ENCODE measurements around the gene PLA2G10.
"Not testable (repeated sequence)": the region's sequence is repeated elsewhere in the genome, so short reads cannot be mapped to it uniquely, and the experiment has no call there.

Gene PLA2G10, protein sequence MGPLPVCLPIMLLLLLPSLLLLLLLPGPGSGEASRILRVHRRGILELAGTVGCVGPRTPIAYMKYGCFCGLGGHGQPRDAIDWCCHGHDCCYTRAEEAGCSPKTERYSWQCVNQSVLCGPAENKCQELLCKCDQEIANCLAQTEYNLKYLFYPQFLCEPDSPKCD

DNA sequence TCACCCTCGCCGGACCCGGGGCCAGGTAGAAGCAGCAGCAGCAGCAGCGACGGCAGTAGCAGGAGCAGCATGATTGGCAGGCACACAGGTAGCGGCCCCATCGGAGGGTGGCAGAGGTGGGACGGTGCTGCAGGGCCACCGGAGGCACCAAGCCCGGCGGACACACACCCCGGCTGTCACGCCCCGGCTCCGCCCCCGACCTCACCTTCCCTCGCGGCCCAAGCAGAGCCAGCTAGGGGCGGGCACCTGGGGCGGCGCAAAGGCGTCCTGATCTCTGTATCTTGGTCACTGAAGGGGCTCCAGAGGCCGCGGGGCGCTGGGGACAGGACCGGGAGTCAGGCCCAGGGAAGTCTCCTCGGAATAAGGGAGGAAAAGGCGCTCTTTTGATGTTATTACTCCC lies at the start of gene PLA2G10:
PLA2G10 (minus strand) TSS at position 180 of the 400 bp plus-strand sequence; CDS start at position 101, 79 bp downstream.
- H3K27ac ChIP-seq = not testable (repeated sequence)

DNA sequence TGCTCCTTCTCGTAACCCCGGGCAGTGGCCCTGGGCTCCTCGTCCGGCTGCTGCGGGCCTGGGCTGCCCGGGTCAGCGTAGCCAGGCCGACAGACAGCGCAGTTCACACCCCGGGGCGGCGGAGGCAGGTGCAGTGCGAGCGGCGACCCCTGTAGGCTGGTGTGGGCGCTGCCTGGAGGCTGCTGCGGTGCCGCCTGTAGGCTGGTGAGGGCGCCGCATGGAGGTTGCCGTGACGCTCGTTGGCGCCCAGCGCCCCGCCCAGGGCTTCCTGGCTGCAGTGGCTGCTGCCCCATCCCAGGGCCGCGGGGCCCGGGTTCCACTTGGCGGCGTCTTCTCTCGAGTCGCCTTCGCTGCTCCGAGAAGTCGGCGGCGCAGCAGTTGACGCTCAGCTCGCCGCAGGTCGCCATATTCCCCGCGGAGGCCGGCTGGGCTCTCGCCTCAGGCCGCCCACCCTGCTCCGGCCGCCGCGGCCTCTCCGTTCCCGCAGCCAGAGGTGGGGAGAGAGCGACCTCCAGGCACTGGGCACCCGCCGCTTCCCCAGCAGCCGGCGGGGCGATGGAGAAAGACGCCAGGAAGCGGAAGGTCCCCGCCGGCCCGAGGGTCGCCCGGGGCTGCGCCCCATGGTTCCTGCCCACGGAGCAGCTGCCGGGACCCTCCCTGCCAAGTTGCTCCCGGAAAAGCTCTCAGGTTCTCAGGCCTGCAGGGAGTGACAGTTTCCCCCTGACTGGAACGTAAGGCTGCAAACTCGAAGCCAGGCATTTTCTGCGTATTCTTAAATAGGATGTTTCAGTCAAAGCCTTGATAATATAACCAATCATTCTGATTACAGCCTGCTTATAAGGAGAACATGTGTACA lies 48.4 kb upstream of the PLA2G10 start, which contains the start of gene NPIPA2:
NPIPA2 (plus strand) TSS at position 261 of the 856 bp plus-strand sequence. CDS start 5,533 bp downstream, outside the sequence.
- H3K27ac ChIP-seq = not testable (repeated sequence)

DNA sequence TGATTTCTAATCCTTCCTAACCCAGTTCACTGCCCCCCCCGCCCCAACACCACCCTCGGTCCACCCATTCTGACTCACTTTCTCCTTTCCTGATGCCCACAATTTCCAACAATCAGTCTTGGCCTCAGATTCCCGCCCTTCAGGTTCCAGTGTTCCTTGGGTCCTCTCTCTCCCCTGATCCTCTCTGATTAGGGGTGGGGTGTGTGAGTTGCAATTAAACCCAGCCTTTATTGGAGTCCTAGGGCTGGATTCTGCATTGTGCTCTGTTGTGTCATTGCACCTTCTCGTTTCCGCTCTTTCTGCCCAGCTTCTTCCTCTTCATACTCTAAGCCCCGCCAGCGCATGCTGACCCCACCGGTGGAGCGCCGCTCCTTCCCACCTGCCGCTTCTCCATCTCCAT lies 47.7 kb upstream of the PLA2G10 start:
- not testable (repeated sequence) for H3K27ac ChIP-seq

DNA sequence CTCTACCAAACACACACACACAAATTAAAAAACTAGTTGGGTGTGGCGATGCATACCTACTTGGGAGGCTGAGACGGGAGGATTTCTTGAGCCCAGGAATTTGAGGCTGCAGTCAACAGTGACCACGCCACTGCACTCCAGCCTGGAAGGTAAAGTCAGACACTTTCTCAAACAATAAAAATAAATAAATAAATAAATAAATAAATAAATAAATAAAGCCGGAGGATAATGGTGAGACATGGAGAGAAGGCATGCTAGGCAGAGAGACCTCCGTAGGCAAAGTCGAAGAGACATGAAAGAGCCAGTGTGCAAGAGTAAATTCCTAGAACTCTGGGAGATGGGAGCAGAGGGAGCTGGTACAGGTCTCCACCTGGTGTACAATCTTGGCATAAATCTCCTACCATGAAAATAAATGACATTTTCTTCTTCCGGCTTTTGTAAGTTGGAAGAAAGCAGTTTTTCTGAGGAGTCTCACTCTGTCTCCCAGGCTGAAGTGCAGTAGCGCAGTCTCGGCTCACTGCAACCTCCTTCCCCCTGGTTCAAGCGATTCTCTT lies 46.8 kb upstream of the PLA2G10 start:
- not testable (repeated sequence) for H3K27ac ChIP-seq

DNA sequence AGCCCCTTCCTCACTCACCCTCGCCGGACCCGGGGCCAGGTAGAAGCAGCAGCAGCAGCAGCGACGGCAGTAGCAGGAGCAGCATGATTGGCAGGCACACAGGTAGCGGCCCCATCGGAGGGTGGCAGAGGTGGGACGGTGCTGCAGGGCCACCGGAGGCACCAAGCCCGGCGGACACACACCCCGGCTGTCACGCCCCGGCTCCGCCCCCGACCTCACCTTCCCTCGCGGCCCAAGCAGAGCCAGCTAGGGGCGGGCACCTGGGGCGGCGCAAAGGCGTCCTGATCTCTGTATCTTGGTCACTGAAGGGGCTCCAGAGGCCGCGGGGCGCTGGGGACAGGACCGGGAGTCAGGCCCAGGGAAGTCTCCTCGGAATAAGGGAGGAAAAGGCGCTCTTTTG lies 39.1 kb upstream of the PLA2G10 start:
- H3K27ac ChIP-seq = not testable (repeated sequence)

DNA sequence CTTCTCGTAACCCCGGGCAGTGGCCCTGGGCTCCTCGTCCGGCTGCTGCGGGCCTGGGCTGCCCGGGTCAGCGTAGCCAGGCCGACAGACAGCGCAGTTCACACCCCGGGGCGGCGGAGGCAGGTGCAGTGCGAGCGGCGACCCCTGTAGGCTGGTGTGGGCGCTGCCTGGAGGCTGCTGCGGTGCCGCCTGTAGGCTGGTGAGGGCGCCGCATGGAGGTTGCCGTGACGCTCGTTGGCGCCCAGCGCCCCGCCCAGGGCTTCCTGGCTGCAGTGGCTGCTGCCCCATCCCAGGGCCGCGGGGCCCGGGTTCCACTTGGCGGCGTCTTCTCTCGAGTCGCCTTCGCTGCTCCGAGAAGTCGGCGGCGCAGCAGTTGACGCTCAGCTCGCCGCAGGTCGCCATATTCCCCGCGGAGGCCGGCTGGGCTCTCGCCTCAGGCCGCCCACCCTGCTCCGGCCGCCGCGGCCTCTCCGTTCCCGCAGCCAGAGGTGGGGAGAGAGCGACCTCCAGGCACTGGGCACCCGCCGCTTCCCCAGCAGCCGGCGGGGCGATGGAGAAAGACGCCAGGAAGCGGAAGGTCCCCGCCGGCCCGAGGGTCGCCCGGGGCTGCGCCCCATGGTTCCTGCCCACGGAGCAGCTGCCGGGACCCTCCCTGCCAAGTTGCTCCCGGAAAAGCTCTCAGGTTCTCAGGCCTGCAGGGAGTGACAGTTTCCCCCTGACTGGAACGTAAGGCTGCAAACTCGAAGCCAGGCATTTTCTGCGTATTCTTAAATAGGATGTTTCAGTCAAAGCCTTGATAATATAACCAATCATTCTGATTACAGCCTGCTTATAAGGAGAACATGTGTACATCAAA lies 9.3 kb upstream of the PLA2G10 start, which contains the start of gene NPIPA3:
NPIPA3 (plus strand) TSS at position 256 of the 856 bp plus-strand sequence. CDS start 5,533 bp downstream, outside the sequence.
- not testable (repeated sequence) for H3K27ac ChIP-seq

DNA sequence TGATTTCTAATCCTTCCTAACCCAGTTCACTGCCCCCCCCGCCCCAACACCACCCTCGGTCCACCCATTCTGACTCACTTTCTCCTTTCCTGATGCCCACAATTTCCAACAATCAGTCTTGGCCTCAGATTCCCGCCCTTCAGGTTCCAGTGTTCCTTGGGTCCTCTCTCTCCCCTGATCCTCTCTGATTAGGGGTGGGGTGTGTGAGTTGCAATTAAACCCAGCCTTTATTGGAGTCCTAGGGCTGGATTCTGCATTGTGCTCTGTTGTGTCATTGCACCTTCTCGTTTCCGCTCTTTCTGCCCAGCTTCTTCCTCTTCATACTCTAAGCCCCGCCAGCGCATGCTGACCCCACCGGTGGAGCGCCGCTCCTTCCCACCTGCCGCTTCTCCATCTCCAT lies 8.6 kb upstream of the PLA2G10 start:
- H3K27ac ChIP-seq = not testable (repeated sequence)

DNA sequence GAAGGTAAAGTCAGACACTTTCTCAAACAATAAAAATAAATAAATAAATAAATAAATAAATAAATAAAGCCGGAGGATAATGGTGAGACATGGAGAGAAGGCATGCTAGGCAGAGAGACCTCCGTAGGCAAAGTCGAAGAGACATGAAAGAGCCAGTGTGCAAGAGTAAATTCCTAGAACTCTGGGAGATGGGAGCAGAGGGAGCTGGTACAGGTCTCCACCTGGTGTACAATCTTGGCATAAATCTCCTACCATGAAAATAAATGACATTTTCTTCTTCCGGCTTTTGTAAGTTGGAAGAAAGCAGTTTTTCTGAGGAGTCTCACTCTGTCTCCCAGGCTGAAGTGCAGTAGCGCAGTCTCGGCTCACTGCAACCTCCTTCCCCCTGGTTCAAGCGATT lies 7.8 kb upstream of the PLA2G10 start:
- TF ChIP-seq, protein P1, sequence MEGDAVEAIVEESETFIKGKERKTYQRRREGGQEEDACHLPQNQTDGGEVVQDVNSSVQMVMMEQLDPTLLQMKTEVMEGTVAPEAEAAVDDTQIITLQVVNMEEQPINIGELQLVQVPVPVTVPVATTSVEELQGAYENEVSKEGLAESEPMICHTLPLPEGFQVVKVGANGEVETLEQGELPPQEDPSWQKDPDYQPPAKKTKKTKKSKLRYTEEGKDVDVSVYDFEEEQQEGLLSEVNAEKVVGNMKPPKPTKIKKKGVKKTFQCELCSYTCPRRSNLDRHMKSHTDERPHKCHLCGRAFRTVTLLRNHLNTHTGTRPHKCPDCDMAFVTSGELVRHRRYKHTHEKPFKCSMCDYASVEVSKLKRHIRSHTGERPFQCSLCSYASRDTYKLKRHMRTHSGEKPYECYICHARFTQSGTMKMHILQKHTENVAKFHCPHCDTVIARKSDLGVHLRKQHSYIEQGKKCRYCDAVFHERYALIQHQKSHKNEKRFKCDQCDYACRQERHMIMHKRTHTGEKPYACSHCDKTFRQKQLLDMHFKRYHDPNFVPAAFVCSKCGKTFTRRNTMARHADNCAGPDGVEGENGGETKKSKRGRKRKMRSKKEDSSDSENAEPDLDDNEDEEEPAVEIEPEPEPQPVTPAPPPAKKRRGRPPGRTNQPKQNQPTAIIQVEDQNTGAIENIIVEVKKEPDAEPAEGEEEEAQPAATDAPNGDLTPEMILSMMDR (conservative IDR thresholded peaks at IDR 0.05) = peak; percentile 25
- not testable (repeated sequence) for H3K27ac ChIP-seq

DNA sequence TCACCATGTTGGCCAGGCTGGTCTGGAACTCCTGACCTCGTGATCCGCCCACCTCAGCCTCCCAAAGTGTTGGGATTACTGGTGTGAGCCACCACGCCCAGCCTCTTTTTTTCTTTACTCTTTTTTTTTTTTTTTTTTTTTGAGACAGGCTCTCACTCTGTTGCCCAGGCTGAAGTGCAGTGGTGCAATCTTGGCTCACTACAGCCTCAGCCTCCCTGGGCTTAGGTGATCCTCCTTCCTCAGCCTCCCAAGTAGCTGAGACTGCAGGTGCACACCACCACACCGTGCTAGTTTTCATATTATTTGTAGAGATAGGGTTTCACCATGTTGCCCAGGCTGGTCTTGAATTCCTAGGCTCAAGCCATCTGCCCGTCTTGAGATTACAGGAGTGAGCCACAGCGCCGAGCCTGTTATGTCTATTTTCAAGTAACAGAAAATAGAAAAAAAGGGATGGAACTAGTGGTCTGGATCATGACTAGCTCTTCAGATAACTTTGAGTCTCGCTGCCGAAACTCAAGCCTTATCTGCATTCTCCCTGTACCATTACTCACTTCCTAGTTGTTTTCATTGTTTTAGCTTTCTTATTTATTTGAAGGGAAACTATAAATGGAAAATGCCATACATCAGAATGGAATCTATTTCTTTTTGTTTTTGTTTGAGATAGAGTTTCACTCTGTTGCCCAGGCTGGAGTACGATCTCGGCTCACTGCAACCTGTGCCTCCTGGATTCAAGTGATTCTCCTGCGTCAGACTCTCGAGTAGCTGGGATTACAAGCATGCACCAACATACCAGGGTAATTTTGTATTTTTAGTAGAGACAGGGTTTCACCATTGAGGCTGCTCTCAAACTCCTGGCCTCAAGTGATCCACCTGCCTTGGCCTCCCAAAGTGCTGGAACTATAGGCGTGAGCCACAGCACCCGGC lies 8.0 kb downstream of the PLA2G10 start:
- H3K27ac ChIP-seq = not testable (repeated sequence)

DNA sequence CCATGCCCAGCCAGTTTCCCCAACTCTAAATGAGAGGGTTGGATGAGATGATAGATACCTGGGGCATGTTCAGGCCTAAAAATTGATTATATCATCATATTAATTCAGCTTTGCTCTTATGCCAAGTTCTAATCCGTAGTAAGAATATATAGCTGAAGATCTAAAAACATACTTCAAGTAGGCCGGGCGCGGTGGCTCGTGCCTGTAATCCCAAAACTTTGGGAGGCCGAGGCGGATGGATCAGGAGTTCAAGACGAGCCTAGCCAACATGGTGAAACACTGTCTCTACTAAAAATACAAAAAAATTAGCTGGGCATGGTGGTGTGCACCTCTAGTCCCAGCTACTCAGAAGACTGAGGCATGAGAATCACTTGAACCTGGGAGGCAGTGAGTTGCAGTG lies 12.0 kb downstream of the PLA2G10 start:
- TF ChIP-seq ZFX (IDR thresholded peaks at IDR 0.05) = no peak
- TF ChIP-seq, protein P1 (conservative IDR thresholded peaks at IDR 0.05) = no peak
- no peak overlapping the region for H3K27ac ChIP-seq

DNA sequence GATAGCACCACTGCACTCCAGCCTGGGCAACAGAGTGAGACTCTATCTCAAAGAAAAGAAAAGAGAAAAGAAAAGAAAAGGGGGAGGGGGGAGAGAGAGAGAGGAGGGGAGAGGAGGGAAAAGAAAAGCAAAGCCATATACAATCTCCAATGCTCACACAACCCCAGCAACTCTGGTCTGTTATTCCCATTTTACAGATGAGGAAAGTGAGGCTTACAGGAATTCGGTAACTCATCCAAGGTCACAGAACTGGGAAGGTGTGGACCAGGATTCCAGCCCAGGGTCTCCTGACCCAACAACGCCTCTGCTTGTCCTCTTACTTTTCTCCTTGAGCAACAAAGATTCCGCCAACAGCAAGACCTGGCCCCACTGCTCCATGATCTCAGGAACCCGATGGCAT lies 13.0 kb downstream of the PLA2G10 start:
- H3K27ac ChIP-seq = no peak overlapping the region
- TF ChIP-seq, protein P1 (conservative IDR thresholded peaks at IDR 0.05) = no peak
- TF ChIP-seq ZFX (IDR thresholded peaks at IDR 0.05) = no peak

DNA sequence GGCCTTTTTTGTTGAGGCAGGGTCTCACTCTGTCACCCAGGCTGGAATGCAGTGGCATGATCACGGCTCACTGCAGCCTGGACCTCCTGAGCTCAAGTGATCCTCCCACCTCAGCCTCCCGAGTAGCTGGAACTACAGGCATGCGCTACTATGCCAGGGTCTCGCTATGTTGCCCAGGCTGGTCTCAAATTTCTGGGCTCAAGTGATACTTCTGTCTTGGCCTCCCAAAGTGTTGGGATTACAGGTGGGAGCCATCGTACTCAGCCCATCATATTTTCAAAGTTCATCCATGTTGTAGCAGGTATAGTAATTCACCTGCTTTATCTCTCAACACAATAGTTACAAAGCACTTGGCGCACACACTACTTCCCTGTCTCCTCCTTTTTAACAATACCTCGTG lies 13.7 kb downstream of the PLA2G10 start:
- not testable (repeated sequence) for H3K27ac ChIP-seq

Measured in C4-2B (cell line).